SU-DHL-6 (cell line): ENCODE data around the gene HRAS.

Source experiments
- EZH2phosphoT487 ChIP-seq: fragments of 200-600 bp; sonication (generic), shearing (Covaris generic); conservative IDR thresholded peaks from 2 replicates; pipeline ENCODE4 v1.6.1; 2018; ENCODE audit warnings: mild to moderate bottlenecking, antibody characterized with exemption, low read length, moderate library complexity, mixed read lengths
- TF ChIP-seq, protein P1 (sequence below): fragments of 200-600 bp; sonication (generic); IDR thresholded peaks from one replicate; pipeline ENCODE4 v1.5.1; 2017; ENCODE audit warnings: antibody characterized with exemption, mild to moderate bottlenecking, low read length, moderate library complexity; ENCODE audit not compliant: insufficient read depth, poor library complexity, severe bottlenecking

DNA sequence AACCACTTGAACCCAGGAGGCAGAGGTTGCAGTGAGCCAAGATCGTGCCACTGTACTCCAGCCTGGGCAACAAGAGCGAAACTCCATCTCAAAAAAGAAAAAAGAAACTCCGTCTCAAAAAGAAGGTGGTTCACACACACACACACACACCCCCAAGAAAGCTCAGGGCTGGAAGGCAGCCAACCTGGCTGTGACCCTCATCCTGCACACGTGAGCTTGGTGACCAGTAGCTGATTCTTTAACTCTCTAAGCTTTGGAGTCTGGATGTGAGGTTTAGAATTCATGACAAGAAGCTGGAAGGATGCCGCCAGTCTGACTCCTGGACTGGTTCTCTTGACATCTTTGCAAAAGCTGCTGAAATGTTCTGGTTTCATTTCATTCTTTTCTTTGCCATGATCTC, 26.4 kb downstream of the HRAS start:
- TF ChIP-seq, protein P1, sequence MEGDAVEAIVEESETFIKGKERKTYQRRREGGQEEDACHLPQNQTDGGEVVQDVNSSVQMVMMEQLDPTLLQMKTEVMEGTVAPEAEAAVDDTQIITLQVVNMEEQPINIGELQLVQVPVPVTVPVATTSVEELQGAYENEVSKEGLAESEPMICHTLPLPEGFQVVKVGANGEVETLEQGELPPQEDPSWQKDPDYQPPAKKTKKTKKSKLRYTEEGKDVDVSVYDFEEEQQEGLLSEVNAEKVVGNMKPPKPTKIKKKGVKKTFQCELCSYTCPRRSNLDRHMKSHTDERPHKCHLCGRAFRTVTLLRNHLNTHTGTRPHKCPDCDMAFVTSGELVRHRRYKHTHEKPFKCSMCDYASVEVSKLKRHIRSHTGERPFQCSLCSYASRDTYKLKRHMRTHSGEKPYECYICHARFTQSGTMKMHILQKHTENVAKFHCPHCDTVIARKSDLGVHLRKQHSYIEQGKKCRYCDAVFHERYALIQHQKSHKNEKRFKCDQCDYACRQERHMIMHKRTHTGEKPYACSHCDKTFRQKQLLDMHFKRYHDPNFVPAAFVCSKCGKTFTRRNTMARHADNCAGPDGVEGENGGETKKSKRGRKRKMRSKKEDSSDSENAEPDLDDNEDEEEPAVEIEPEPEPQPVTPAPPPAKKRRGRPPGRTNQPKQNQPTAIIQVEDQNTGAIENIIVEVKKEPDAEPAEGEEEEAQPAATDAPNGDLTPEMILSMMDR: no peak
- no peak for TF ChIP-seq EZH2phosphoT487
